Caco-2 (cell line): ENCODE results near the gene FAM234A. TPM values are rescaled to one million over a fixed set of nuclear protein-coding genes. Genes with fewer than 3 reads are reported as not detected.

Source experiments
- BruUV-seq: library from RNA; stranded (reverse); fragments of 400-500 nt; replicated peaks from 2 replicates; lab custom pipeline; 2021; lab: Mats Ljungman, UMichigan
- CTCF ChIA-PET: fragments of 300-600 bp; sonication (Branson Sonifier 250); formaldehyde crosslinking; loops from one replicate; lab custom pipeline; 2022; ENCODE audit warnings: antibody characterized with exemption; lab: Charles Lee
- POLR2A ChIA-PET: fragments of 300-600 bp; sonication (Branson Sonifier 250); formaldehyde crosslinking; loops from one replicate; lab custom pipeline; 2022; ENCODE audit warnings: antibody characterized with exemption; lab: Charles Lee
- DNase-seq, 2 experiments: peaks; one replicate each; pipeline versions ENCODE4 v3.0.0 to v3.0.0-alpha.2; 2020 to 2022
- H3K27me3 ChIP-seq: replicated peaks from 2 replicates; pipeline ENCODE4 v1.6.0; 2011; ENCODE audit warnings: low read length; ENCODE audit not compliant: control insufficient read depth, insufficient read depth
- H3K36me3 ChIP-seq: 2 replicates; pipeline ENCODE4 v1.5.1; 2011; ENCODE audit warnings: low read length; ENCODE audit not compliant: control insufficient read depth, insufficient read depth
- H3K4me1 ChIP-seq: fragments of 250-450 bp; sonication (Bioruptor Pico); 2 replicates; pipeline ENCODE4 v1.5.1; 2020; ENCODE audit warnings: mild to moderate bottlenecking
- H3K4me3 ChIP-seq: 2 replicates; pipeline ENCODE4 v1.5.1; 2011; ENCODE audit warnings: low read depth, mild to moderate bottlenecking, control low read depth, low read length
- H3K9me3 ChIP-seq: fragments of 250-450 bp; sonication (Bioruptor Pico); 2 replicates; pipeline ENCODE4 v1.5.1; 2020; ENCODE audit warnings: mild to moderate bottlenecking, moderate library complexity
- H3K27ac Mint-ChIP-seq: one replicate; pipeline ENCODE4 v1.8.0; 2022; ENCODE audit warnings: mixed read lengths; ENCODE audit not compliant: unreplicated experiment
- H3K27me3 Mint-ChIP-seq: one replicate; pipeline ENCODE4 v1.8.0; 2022; ENCODE audit warnings: mixed read lengths; ENCODE audit not compliant: insufficient read depth, unreplicated experiment
- H3K36me3 Mint-ChIP-seq: one replicate; pipeline ENCODE4 v1.8.0; 2022; ENCODE audit warnings: mild to moderate bottlenecking, mixed read lengths; ENCODE audit not compliant: insufficient read depth, unreplicated experiment
- H3K4me1 Mint-ChIP-seq: one replicate; pipeline ENCODE4 v1.8.0; 2022; ENCODE audit warnings: low read depth, mixed read lengths; ENCODE audit not compliant: unreplicated experiment
- H3K4me3 Mint-ChIP-seq: one replicate; pipeline ENCODE4 v1.8.0; 2022; ENCODE audit warnings: mild to moderate bottlenecking, moderate library complexity, mixed read lengths; ENCODE audit not compliant: unreplicated experiment
- H3K9me3 Mint-ChIP-seq: one replicate; pipeline ENCODE4 v1.8.0; 2022; ENCODE audit warnings: mixed read lengths; ENCODE audit not compliant: unreplicated experiment
- intact Hi-C: fragments of 100-400 bp; cut with micrococcal nuclease; formaldehyde crosslinking; loops from one replicate; pipeline ENCODE4 v1.10.0; 2022; ENCODE audit not compliant: unreplicated experiment
- total RNA-seq: library from RNA; stranded (reverse); gene quantifications from 2 replicates; pipeline ENCODE4 v1.2.3, GENCODE V29; 2022
- TF ChIP-seq, protein P1 (sequence below), 2 experiments: fragments of 200-600 bp in 1 of 2; IDR thresholded peaks; 1 replicate in 1 of 2; 2 replicates in 1 of 2; pipeline versions ENCODE4 v1.5.1 to v1.8.0; 2011 to 2022; ENCODE audit warnings: antibody characterized with exemption in 1 of 2, control low read depth in 1 of 2, inconsistent platforms in 1 of 2, low read depth in 1 of 2, low read length in 1 of 2, mild to moderate bottlenecking in 1 of 2, moderate library complexity in 1 of 2; ENCODE audit not compliant: insufficient read depth in 1 of 2, severe bottlenecking in 1 of 2, unreplicated experiment in 1 of 2

FAM234A gene
- total RNA-seq, 1 experiment from 2014 or later: 77.7 TPM

DNA sequence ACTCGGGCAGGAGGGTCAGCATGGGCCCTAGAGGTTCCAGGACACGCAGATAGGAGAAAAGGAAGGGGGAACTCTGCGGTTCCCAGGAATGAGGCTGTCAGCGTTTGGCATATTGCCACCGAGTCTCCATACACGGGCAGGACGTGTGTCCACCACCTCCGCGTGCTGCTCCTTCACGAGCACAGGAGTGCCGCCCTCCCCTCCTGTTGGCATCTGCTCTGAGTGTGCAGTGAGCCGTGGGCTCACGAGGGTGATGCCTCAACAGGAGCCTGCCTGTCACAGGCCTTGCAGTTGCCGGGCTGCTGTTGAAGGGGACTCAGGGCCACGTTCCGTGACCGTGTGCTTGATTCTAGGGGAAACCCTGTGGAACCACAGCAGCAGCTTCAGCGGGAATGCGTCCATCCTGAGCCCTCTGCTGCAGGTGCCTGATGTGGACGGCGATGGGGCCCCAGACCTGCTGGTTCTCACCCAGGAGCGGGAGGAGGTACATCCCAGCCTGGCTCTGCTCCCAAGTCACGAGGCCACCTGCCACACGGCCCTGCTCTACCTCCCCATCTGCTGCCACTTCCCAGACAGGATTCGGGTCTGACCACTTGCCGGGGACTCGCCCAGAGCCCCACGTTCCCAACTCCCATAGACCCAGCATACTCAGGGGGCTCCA, 26.5 kb downstream of the FAM234A start:
- H3K27me3 ChIP-seq: no peaks in the 10 kb centered on the region
- no TSS peak for BruUV-seq
- no peak for DNase-seq
- no peak overlapping the region for H3K4me3 ChIP-seq
- peaks cover 14% of the 10 kb centered on the region for H3K36me3 Mint-ChIP-seq
- intact Hi-C loops: no loop called here
- no peaks in the 10 kb centered on the region for H3K4me1 Mint-ChIP-seq
- no peaks in the 10 kb centered on the region for H3K36me3 ChIP-seq
- no peaks in the 10 kb centered on the region for H3K4me1 ChIP-seq
- ChIA-PET CTCF (no interaction called here), POLR2A (no interaction called here)
- no peak overlapping the region for H3K27ac Mint-ChIP-seq
- no peak overlapping the region for H3K4me3 Mint-ChIP-seq
- H3K9me3 Mint-ChIP-seq: no peaks in the 10 kb centered on the region
- TF ChIP-seq, protein P1, sequence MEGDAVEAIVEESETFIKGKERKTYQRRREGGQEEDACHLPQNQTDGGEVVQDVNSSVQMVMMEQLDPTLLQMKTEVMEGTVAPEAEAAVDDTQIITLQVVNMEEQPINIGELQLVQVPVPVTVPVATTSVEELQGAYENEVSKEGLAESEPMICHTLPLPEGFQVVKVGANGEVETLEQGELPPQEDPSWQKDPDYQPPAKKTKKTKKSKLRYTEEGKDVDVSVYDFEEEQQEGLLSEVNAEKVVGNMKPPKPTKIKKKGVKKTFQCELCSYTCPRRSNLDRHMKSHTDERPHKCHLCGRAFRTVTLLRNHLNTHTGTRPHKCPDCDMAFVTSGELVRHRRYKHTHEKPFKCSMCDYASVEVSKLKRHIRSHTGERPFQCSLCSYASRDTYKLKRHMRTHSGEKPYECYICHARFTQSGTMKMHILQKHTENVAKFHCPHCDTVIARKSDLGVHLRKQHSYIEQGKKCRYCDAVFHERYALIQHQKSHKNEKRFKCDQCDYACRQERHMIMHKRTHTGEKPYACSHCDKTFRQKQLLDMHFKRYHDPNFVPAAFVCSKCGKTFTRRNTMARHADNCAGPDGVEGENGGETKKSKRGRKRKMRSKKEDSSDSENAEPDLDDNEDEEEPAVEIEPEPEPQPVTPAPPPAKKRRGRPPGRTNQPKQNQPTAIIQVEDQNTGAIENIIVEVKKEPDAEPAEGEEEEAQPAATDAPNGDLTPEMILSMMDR (IDR thresholded peaks at IDR 0.05; ENCODE audit: insufficient read depth in 1 of 2, low read depth in 1 of 2, low read length in 1 of 2, severe bottlenecking in 1 of 2, unreplicated experiment in 1 of 2): no peak
- no peaks in the 10 kb centered on the region for H3K27me3 Mint-ChIP-seq
- no peaks in the 10 kb centered on the region for H3K9me3 ChIP-seq

- H3K27me3 Mint-ChIP-seq: no peaks in the 10 kb centered on the region
- TF ChIP-seq, protein P1 (IDR thresholded peaks at IDR 0.05; ENCODE audit: insufficient read depth in 1 of 2, low read depth in 1 of 2, low read length in 1 of 2, severe bottlenecking in 1 of 2, unreplicated experiment in 1 of 2): no peak
- Histone ChIP-seq H3K27me3 (no peaks in the 10 kb centered on the region), H3K36me3 (no peaks in the 10 kb centered on the region), H3K4me1 (no peaks in the 10 kb centered on the region), H3K4me3 (no peak overlapping the region), H3K9me3 (no peaks in the 10 kb centered on the region)
- intact Hi-C loops: no loop called here
- no peaks in the 10 kb centered on the region for H3K9me3 Mint-ChIP-seq
- H3K4me1 Mint-ChIP-seq: no peaks in the 10 kb centered on the region
- ChIA-PET POLR2A (no interaction called here), CTCF (no interaction called here)
- H3K36me3 Mint-ChIP-seq: peaks cover 12% of the 10 kb centered on the region
- no peak overlapping the region for H3K27ac Mint-ChIP-seq
- no peak overlapping the region for H3K4me3 Mint-ChIP-seq
- DNase-seq: no peak
- BruUV-seq: no TSS peak
Measured at GRCh38 chr16:262121-262745, 27.6 kb downstream of the FAM234A start.

- CTCF ChIA-PET: no interaction called here
- no peak for DNase-seq
- no peaks in the 10 kb centered on the region for H3K9me3 Mint-ChIP-seq
Measured at GRCh38 chr16:263182-263774, 28.7 kb downstream of the FAM234A start.

More at GRCh38 chr16:263182-263774, 28.7 kb downstream of the FAM234A start:
- Histone ChIP-seq H3K9me3 (no peaks in the 10 kb centered on the region), H3K4me1 (no peaks in the 10 kb centered on the region), H3K36me3 (no peaks in the 10 kb centered on the region), H3K4me3 (no peak overlapping the region), H3K27me3 (no peaks in the 10 kb centered on the region)
- Mint-ChIP-seq H3K4me3 (no peak overlapping the region), H3K27ac (no peak overlapping the region), H3K36me3 (peaks cover 12% of the 10 kb centered on the region), H3K4me1 (no peaks in the 10 kb centered on the region), H3K27me3 (no peaks in the 10 kb centered on the region)
- POLR2A ChIA-PET: no interaction called here
- intact Hi-C loops: no loop called here
- BruUV-seq: no TSS peak
- TF ChIP-seq, protein P1 (IDR thresholded peaks at IDR 0.05; ENCODE audit: insufficient read depth in 1 of 2, low read depth in 1 of 2, low read length in 1 of 2, severe bottlenecking in 1 of 2, unreplicated experiment in 1 of 2): no peak
